HEK293 (cell line): ENCODE results near the gene EPS8L1.

Experiments
- CTCF ChIA-PET: fragments of 350-600 bp; formaldehyde crosslinking; extraction: SDS; loops from one replicate; lab custom pipeline; 2021; ENCODE audit warnings: antibody characterized with exemption; lab: Yijun Ruan, JAX
- POLR2A ChIA-PET: fragments of 300-600 bp; formaldehyde crosslinking; extraction: SDS; loops from one replicate; lab custom pipeline; 2020; ENCODE audit warnings: antibody characterized with exemption, inconsistent platforms; lab: Yijun Ruan, JAX
- H3K27ac ChIP-seq: fragments of 200-500 bp; sonication (Bioruptor generic); 2 replicates; pipeline ENCODE4 v1.5.1; 2014; ENCODE audit warnings: low read depth, low read length, control low read depth, inconsistent platforms; ENCODE audit errors: extremely low read depth
- H3K36me3 ChIP-seq, 2 experiments: fragments of 200-500 bp in 1 of 2; sonication (Bioruptor generic) in 1 of 2; 1 replicate in 1 of 2; 2 replicates in 1 of 2; pipeline ENCODE4 v1.5.1; 2014 to 2017; ENCODE audit warnings: inconsistent platforms in 2 of 2, low read length in 2 of 2; ENCODE audit not compliant: control insufficient read depth in 2 of 2, insufficient read depth in 1 of 2
- H3K4me1 ChIP-seq: fragments of 200-500 bp; sonication (Bioruptor generic); 2 replicates; pipeline ENCODE4 v1.5.1; 2014; ENCODE audit warnings: mild to moderate bottlenecking, low read length, inconsistent platforms; ENCODE audit not compliant: control insufficient read depth, insufficient read depth
- H3K4me3 ChIP-seq: 2 replicates; pipeline ENCODE4 v1.5.1; 2011; ENCODE audit warnings: low read depth, mild to moderate bottlenecking, control low read depth, low read length, moderate library complexity
- H3K9me3 ChIP-seq: fragments of 200-500 bp; sonication (Bioruptor generic); 2 replicates; pipeline ENCODE4 v1.5.1; 2014; ENCODE audit warnings: low read depth, low read length, inconsistent platforms; ENCODE audit not compliant: control insufficient read depth, insufficient read depth
- GLIS2 ChIP-seq: fragments of 450-650 bp; formaldehyde crosslinking; IDR thresholded peaks from 2 replicates; pipeline ENCODE4 v1.5.1; 2016; ENCODE audit warnings: missing biosample characterization, missing genetic modification characterization
- HOXD13 ChIP-seq: sonication (generic); formaldehyde crosslinking; IDR thresholded peaks from 2 replicates; pipeline ENCODE4 v1.8.0; 2022; ENCODE audit warnings: missing genetic modification reagents, borderline replicate concordance
- KLF8 ChIP-seq: fragments of 450-650 bp; formaldehyde crosslinking; IDR thresholded peaks from 2 replicates; pipeline ENCODE4 v1.5.1; 2016; ENCODE audit warnings: missing biosample characterization, missing genetic modification characterization
- KLF9 ChIP-seq: fragments of 450-650 bp; formaldehyde crosslinking; IDR thresholded peaks from 2 replicates; pipeline ENCODE4 v1.5.1; 2016; ENCODE audit warnings: missing biosample characterization, missing genetic modification characterization, low read depth
- SP2 ChIP-seq: fragments of 450-650 bp; formaldehyde crosslinking; IDR thresholded peaks from 2 replicates; pipeline ENCODE4 v1.5.1; 2016; ENCODE audit warnings: missing biosample characterization, missing genetic modification characterization
- YY2 ChIP-seq: fragments of 450-650 bp; formaldehyde crosslinking; IDR thresholded peaks from 2 replicates; pipeline ENCODE4 v1.5.1; 2016; ENCODE audit warnings: missing biosample characterization, missing genetic modification characterization
- ZNF23 ChIP-seq: fragments of 450-650 bp; formaldehyde crosslinking; IDR thresholded peaks from 2 replicates; pipeline ENCODE4 v1.5.1; 2016; ENCODE audit warnings: missing biosample characterization, missing genetic modification characterization, borderline replicate concordance
- ZNF248 ChIP-seq: fragments of 450-650 bp; formaldehyde crosslinking; IDR thresholded peaks from 2 replicates; pipeline ENCODE4 v1.5.1; 2017; ENCODE audit warnings: missing biosample characterization, missing genetic modification characterization
- ZNF354C ChIP-seq: fragments of 450-650 bp; formaldehyde crosslinking; IDR thresholded peaks from 2 replicates; pipeline ENCODE4 v1.5.1; 2016; ENCODE audit warnings: missing biosample characterization, missing genetic modification characterization, low read depth, borderline replicate concordance
- ZNF426 ChIP-seq: fragments of 450-650 bp; formaldehyde crosslinking; IDR thresholded peaks from 2 replicates; pipeline ENCODE4 v1.5.1; 2017; ENCODE audit warnings: missing biosample characterization, missing genetic modification characterization, mild to moderate bottlenecking, inconsistent platforms, moderate library complexity
- ZNF473 ChIP-seq: fragments of 450-650 bp; formaldehyde crosslinking; IDR thresholded peaks from 2 replicates; pipeline ENCODE4 v1.5.1; 2017; ENCODE audit warnings: missing biosample characterization, missing genetic modification characterization
- ZNF560 ChIP-seq: fragments of 450-650 bp; formaldehyde crosslinking; IDR thresholded peaks from 2 replicates; pipeline ENCODE4 v1.5.1; 2017; ENCODE audit warnings: missing biosample characterization, missing genetic modification characterization, borderline replicate concordance
- ZNF596 ChIP-seq: fragments of 450-650 bp; IDR thresholded peaks from 2 replicates; pipeline ENCODE4 v1.5.0; 2018; ENCODE audit warnings: missing biosample characterization, mild to moderate bottlenecking, missing genetic modification characterization, moderate library complexity
- ZNF654 ChIP-seq: fragments of 450-650 bp; formaldehyde crosslinking; IDR thresholded peaks from 2 replicates; pipeline ENCODE4 v1.5.1; 2016; ENCODE audit warnings: low read depth, missing biosample characterization, missing genetic modification characterization
- TF ChIP-seq, protein P1 (sequence below): fragments of 450-650 bp; formaldehyde crosslinking; IDR thresholded peaks from 2 replicates; pipeline ENCODE4 v1.5.1; 2016; ENCODE audit warnings: missing biosample characterization, missing genetic modification characterization
- TF ChIP-seq, protein P2 (sequence below): fragments of 450-650 bp; formaldehyde crosslinking; IDR thresholded peaks from 2 replicates; pipeline ENCODE4 v1.5.1; 2016; ENCODE audit warnings: missing biosample characterization, missing genetic modification characterization
- TF ChIP-seq, protein P3 (sequence below): fragments of 450-650 bp; formaldehyde crosslinking; IDR thresholded peaks from 2 replicates; pipeline ENCODE4 v1.5.1; 2017; ENCODE audit warnings: missing biosample characterization, mild to moderate bottlenecking, missing genetic modification characterization, moderate library complexity
- TF ChIP-seq, protein P4 (sequence below): fragments of 450-650 bp; formaldehyde crosslinking; IDR thresholded peaks from 2 replicates; pipeline ENCODE4 v1.5.1; 2016; ENCODE audit warnings: missing biosample characterization, missing genetic modification characterization

The EPS8L1 gene

DNA sequence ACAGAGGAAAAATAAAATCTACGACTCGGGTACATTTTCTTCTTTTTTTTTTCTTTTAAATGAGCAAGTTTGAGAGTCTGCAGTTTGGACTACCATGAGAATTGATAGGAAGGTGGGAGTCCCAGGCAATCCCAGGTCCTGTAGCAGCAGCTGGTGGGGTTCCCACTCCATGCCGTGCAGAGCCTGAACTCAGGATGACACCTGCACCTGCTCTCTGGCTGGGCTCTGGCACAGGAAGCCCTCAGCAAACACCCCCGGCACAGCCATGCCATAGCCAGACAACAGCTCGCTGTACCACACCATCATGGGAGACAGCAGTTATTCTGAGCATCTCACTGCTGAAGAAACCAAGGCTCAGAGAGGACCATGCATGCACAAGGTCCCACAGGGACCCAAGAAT is 31.4 kb upstream of the EPS8L1 start:
- ChIA-PET CTCF (interaction anchor here (0.5 to 1.1 kb wide), 3 partner anchors 18 to 163 kb away, joined by 3 to 5 read pairs (median 3); no protein-coding TSS in a partner anchor), POLR2A (interaction anchor here (0.8 kb wide), 1 partner anchor 16 kb away, joined by 4 read pairs; no protein-coding TSS in a partner anchor)
- Histone ChIP-seq H3K36me3 (peaks cover 11 to 69% of the 10 kb centered on the region in 2 experiments; a peak in 2 of 3 replicates), H3K4me3 (no peak overlapping the region), H3K4me1 (no peaks in the 10 kb centered on the region), H3K27ac (no peak overlapping the region), H3K9me3 (no peaks in the 10 kb centered on the region)
- TF ChIP-seq, protein P1, sequence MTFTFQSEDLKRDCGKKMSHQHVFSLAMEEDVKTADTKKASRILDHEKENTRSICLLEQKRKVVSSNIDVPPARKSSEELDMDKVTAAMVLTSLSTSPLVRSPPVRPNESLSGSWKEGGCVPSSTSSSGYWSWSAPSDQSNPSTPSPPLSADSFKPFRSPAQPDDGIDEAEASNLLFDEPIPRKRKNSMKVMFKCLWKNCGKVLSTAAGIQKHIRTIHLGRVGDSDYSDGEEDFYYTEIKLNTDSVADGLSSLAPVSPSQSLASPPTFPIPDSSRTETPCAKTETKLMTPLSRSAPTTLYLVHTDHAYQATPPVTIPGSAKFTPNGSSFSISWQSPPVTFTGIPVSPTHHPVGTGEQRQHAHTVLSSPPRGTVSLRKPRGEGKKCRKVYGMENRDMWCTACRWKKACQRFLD: no peak
- no peak for TF ChIP-seq ZNF560 (tag by site-specific recombination)

DNA sequence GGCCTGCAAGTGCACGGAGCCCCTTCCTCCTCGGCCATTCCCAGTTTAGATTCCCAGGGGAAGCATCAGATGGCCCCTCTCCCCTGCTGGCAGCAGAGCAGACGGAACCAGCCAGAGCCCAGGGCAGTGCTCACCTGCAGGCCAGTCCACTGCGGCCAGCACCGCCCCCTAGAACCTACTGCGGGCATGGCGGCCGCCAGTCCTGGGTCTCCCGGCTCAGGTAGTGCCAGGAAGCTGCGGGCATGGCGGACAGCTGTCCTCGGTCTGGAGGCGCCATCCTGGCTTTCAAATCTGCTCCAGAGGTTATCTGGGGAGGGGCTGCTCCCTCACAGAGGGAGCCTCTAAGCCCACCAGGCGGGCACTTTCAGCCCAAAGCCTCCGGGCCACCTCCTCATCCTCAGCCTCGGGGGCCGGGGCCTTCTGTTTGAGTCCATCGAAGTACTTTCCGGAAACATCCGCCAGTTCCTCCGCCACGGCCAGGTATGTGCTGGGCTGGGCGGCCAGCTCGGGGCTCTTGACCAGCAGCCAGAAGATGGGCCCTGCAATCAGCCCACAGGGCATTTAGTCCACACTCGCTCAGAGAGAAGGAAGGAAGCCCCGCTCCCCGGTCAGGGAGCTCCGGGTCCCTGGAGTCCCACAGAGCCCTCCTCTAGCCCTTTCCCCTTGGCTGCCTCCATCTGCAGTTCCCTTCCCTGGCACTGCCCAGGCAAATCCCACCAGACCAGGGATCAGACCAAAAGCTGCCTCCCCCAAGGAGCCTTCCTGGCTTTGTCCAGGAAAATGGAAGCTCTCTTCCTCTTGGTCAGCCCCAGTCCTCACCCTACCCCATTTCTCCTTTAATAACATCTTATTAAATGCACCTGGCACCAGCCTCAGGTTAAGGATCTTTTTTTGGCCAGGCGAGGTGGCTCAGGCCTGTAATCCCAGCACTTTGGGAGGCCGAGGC is 30.6 kb upstream of the EPS8L1 start:
- Histone ChIP-seq H3K9me3 (no peaks in the 10 kb centered on the region), H3K36me3 (peaks cover 11 to 70% of the 10 kb centered on the region in 2 experiments; a peak in 2 of 3 replicates), H3K27ac (no peak overlapping the region), H3K4me1 (no peaks in the 10 kb centered on the region), H3K4me3 (no peak overlapping the region)
- TF ChIP-seq SP2 (tag by site-specific recombination) (no peak), GLIS2 (tag by site-specific recombination) (no peak), ZNF596 (no peak), ZNF23 (tag by site-specific recombination) (no peak), ZNF654 (tag by site-specific recombination) (no peak), ZNF560 (tag by site-specific recombination) (no peak), YY2 (tag by site-specific recombination) (no peak), ZNF354C (tag by site-specific recombination) (no peak), ZNF473 (tag by site-specific recombination) (no peak), ZNF248 (tag by site-specific recombination) (no peak), HOXD13 (CRISPR knock-in tag) (no peak), KLF9 (tag by site-specific recombination) (no peak), ZNF426 (tag by site-specific recombination) (no peak), KLF8 (no peak)
- TF ChIP-seq, protein P2, sequence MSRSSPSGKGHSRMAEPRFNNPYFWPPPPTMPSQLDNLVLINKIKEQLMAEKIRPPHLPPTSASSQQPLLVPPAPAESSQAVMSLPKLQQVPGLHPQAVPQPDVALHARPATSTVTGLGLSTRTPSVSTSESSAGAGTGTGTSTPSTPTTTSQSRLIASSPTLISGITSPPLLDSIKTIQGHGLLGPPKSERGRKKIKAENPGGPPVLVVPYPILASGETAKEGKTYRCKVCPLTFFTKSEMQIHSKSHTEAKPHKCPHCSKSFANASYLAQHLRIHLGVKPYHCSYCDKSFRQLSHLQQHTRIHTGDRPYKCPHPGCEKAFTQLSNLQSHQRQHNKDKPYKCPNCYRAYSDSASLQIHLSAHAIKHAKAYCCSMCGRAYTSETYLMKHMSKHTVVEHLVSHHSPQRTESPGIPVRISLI (tag by site-specific recombination): no peak
- TF ChIP-seq, protein P3, sequence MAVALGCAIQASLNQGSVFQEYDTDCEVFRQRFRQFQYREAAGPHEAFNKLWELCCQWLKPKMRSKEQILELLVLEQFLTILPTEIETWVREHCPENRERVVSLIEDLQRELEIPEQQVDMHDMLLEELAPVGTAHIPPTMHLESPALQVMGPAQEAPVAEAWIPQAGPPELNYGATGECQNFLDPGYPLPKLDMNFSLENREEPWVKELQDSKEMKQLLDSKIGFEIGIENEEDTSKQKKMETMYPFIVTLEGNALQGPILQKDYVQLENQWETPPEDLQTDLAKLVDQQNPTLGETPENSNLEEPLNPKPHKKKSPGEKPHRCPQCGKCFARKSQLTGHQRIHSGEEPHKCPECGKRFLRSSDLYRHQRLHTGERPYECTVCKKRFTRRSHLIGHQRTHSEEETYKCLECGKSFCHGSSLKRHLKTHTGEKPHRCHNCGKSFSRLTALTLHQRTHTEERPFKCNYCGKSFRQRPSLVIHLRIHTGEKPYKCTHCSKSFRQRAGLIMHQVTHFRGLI (tag by site-specific recombination): no peak
- TF ChIP-seq, protein P4, sequence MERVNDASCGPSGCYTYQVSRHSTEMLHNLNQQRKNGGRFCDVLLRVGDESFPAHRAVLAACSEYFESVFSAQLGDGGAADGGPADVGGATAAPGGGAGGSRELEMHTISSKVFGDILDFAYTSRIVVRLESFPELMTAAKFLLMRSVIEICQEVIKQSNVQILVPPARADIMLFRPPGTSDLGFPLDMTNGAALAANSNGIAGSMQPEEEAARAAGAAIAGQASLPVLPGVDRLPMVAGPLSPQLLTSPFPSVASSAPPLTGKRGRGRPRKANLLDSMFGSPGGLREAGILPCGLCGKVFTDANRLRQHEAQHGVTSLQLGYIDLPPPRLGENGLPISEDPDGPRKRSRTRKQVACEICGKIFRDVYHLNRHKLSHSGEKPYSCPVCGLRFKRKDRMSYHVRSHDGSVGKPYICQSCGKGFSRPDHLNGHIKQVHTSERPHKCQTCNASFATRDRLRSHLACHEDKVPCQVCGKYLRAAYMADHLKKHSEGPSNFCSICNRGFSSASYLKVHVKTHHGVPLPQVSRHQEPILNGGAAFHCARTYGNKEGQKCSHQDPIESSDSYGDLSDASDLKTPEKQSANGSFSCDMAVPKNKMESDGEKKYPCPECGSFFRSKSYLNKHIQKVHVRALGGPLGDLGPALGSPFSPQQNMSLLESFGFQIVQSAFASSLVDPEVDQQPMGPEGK (tag by site-specific recombination): no peak
- ChIA-PET POLR2A (interaction anchor here (0.7 kb wide), 1 partner anchor 506 kb away, joined by 3 read pairs; no protein-coding TSS in a partner anchor), CTCF (no interaction called here)
